HG02840 (cell line): ENCODE results near the gene AFMID.
"Not testable (repeated sequence)": the region's sequence is repeated elsewhere in the genome, so short reads cannot be mapped to it uniquely, and the experiment has no call there.

Source experiments
- ATAC-seq: cut with Tn5 transposase; IDR thresholded peaks from one replicate; pipeline ENCODE4 v1.9.1; 2021; ENCODE audit warnings: mild to moderate bottlenecking, moderate library complexity, moderate number of reproducible peaks; ENCODE audit not compliant: unreplicated experiment, low FRiP score

AFMID gene

DNA sequence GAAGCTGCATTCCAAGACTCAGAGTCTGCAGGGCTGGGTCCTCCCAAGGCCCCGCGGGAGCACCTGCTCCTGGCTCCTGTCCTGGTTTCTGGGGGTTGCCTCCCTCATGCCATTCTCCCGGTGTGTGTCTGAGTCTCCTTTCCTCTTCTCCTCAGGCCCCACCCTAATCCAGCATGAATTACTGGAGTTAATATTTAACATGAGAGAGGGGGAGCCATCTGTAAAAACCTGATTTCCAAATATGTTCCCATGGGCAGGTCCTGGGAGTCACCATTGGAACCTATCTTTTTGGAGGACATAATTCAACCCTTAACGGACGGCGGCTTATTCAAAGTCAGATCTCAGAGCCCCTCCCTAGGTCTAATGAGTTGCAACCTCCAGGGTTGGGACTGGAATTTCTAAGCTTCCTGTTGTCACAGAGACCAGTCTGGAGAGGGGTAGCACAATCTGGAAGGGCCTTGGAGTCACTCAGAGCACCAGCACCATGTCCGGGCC is 35.6 kb upstream of the AFMID start:
- ATAC-seq = no peak

- peak; percentile 47 for ATAC-seq
Observed at GRCh38 chr17:78154903-78155811, 32.0 kb upstream of the AFMID start.

GRCh38 chr17:78159575-78160158 is 27.5 kb upstream of the AFMID start:
- ATAC-seq = no peak

- ATAC-seq = no peak
Observed at GRCh38 chr17:78163881-78164747, 23.0 kb upstream of the AFMID start.

GRCh38 chr17:78164748-78165607 is 22.2 kb upstream of the AFMID start:
- no peak for ATAC-seq

DNA sequence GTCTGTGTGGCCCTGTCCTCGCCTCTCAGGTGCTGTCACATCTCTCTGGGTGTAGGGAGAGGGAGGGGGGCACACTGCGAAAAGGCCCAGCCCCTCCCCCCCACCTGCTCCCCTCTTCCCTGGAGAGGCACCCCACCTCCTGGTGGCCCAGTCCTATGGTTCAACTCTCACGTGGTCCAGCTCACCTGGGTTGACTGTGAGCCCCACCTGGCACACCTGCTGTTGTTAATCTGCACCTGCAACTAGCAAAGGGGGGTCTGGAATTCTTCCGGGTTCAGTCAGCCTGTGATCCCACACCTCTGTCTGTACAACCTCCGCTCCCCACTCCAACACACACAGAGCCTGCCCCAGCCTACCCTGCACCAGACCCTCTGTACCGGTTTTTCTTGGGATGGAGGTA is 20.7 kb upstream of the AFMID start:
- ATAC-seq = no peak

DNA sequence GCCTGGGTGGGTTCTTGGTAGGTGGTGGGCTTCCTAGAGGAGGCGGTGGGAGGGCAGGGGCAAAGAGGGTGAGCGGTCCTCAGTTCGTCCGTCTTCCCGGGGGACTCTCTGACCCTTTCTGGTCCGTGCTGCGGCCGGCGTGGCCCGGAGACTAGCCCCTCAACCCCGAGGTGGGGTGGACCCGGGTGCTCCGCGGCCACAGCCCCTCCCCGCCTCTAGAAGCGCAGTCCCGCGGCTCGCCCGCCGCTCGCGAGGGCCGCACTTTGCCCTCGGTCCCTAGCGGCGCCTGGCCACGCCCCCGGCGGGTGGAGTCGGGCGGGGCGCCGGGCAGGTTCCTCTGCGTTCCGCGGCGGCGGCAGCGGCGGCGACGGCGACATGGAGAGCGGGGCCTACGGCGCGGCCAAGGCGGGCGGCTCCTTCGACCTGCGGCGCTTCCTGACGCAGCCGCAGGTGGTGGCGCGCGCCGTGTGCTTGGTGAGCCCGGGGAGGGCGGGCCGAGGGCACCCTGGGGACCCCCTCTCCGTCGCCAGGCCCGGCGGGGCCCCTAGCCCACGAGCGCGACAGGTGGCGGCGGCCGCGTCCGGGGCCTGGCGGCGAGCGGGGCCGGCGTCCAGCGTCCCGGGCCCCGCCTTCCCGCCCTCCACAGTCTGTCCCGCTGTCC is 18.8 kb upstream of the AFMID start, which contains the start of gene SYNGR2:
SYNGR2 (plus strand) TSS at position 340 of the 661 bp plus-strand sequence; CDS start at position 376, 36 bp downstream.
- ATAC-seq = peak; percentile 48

GRCh38 chr17:78168903-78169793 is 18.0 kb upstream of the AFMID start:
- peak; percentile 11 for ATAC-seq

DNA sequence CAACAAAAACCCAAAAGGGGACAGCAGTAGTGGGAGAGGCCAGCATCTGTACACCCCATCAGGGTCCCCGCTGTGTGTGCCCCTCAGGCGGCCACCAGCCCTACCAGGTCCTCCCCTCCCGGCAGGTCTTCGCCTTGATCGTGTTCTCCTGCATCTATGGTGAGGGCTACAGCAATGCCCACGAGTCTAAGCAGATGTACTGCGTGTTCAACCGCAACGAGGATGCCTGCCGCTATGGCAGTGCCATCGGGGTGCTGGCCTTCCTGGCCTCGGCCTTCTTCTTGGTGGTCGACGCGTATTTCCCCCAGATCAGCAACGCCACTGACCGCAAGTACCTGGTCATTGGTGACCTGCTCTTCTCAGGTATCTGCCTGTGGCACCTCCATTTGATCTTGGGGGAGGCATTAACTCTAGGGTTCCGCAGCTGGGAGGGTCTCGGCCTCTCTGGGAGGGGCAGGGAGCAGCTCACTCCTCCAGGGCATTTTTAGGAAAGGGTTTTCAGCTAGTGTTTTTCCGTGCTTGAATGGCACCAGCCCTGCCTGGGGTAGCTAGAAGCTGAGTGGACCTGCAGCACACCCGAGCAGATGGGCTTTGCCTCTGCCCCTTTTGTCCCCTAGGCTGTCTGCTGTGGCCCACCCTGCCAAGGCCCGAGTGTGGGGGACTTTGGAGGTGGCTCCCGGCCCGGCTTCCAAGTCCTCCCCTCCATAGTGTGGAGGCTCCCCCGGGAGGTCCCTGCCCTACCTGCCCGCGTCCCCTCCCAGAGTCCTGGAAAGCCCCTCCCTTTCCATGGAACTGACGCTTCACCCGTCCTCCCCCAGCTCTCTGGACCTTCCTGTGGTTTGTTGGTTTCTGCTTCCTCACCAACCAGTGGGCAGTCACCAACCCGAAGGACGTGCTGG is 16.2 kb upstream of the AFMID start:
- no peak for ATAC-seq

- ATAC-seq = not testable (repeated sequence)
Observed at GRCh38 chr17:78171591-78172248, 15.4 kb upstream of the AFMID start.

DNA sequence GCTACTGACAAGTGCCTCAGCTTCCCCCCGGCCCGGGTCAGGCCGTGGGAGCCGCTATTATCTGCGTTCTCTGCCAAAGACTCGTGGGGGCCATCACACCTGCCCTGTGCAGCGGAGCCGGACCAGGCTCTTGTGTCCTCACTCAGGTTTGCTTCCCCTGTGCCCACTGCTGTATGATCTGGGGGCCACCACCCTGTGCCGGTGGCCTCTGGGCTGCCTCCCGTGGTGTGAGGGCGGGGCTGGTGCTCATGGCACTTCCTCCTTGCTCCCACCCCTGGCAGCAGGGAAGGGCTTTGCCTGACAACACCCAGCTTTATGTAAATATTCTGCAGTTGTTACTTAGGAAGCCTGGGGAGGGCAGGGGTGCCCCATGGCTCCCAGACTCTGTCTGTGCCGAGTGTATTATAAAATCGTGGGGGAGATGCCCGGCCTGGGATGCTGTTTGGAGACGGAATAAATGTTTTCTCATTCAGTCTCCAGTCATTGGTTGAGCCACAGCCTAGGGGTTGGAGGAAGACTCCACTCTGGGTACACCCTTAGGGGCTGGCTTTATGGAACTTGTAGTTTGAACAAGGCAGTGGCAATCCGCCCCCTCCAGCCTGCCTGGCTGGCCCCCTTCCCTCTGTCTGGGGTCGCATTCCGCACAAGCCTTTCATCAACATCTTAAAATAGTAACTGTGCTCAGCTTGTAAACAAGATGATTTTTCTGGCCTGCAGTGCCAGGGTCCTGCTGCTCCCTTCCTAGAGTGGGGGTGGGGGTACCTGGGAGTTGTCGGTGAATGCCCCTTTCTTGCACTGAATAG is 14.7 kb upstream of the AFMID start:
- ATAC-seq = no peak

DNA sequence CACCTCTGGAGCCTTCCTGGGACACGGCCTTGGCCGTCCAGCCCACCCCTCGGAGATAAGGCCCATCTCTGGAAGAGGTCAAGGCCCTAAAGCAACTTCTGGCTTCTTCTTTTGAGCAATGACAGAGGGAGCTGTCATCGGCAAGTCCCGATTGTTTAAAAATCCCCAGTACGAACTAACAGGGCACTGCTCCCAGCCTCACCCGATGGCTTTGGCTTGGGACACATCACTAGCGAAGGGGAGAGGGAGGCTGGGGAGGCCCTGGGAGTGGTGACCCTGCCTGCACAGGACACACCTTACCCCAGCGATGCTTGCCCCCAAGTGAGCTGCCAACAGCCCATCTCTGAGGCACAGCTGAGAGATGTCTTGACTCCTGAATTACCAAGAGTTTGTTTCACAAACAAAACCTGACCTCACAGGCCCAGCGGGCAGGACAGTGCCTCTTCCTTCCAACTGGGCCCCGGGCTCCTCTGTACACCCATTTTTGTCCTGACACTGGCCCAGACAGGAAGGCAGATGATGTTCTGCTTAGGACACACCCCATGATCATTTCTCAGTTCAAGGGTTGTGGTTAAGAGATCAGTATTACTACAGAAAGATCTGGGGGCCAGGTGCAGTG is 14.0 kb upstream of the AFMID start:
- ATAC-seq = no peak

DNA sequence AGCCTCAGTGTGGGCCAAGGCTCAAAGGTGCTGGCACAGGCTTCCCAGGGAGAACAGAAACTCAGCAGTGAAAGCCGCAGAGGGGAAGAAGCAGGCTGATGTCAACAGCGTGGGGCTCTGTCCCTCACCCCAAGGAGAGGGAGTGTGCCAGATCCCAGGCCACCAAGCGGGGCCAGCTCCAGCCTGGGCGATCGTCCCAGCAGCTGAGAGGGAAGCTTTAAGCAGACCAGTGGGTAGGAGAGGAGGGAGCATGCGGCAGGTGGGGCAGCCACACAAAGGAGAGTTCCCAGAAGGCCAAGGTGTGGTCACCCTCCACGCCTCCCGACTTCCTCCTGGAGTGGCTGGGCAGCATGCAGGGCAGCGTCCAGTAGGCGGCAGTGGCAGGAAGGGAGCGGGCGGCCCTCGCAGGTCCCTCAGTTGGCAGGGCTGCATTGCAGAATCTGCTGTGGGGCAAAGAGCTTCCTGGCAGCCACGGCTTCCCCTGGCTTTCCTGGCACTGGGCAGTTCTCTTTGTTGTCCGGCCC is 12.8 kb upstream of the AFMID start:
- ATAC-seq = no peak

DNA sequence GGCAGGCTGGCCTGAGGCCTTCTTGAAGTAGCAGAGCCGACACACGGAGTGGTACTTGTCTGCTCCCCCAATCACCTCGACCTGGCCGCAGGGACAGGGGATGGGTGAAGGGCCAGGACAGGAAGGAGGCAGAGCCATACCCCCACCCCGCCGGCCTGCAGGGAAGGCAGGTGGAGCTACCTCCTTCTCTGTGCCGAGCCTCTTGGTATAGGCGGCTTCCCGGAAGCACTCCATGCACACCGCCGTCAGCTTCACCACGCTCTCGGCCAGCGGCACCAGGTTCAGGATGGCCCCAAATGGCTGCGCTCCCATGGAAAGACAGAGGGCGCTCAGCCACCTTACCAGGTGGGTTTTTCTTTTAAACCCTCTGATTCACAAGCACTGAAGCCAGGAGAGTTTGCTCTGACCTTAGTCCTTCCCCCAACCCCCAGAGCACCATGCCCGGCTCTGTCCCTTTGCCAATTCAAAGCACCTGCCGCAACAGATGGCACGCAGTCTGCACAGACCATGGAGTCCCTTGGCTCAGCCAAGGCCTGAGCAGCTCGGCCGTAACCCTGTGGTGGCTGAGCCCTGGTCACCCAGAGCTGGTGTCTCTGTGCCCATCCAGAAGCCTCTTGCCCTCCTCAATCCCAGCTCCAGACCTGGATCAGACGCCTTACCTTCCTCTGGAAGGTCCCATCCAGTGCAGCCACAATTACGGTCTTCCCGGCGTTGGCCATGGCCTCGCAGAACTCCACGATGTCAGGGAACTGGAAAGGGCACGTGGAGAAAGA is 12.1 kb upstream of the AFMID start:
- no peak for ATAC-seq

- ATAC-seq = no peak
Observed at GRCh38 chr17:78175643-78175981, 11.6 kb upstream of the AFMID start.
